ENCODE data around the gene DPYSL5.

- no peak for TF ChIP-seq EP300 (IDR thresholded peaks at IDR 0.05)
- no peak for TF ChIP-seq POLR2A (IDR thresholded peaks at IDR 0.05)
- TF ChIP-seq CTCF (IDR thresholded peaks at IDR 0.05): no peak
Measured at GRCh38 chr2:26809876-26810577, 37.9 kb upstream of the DPYSL5 start.
